Measurements from ENCODE around the gene ALOX12.

The ALOX12 gene

DNA sequence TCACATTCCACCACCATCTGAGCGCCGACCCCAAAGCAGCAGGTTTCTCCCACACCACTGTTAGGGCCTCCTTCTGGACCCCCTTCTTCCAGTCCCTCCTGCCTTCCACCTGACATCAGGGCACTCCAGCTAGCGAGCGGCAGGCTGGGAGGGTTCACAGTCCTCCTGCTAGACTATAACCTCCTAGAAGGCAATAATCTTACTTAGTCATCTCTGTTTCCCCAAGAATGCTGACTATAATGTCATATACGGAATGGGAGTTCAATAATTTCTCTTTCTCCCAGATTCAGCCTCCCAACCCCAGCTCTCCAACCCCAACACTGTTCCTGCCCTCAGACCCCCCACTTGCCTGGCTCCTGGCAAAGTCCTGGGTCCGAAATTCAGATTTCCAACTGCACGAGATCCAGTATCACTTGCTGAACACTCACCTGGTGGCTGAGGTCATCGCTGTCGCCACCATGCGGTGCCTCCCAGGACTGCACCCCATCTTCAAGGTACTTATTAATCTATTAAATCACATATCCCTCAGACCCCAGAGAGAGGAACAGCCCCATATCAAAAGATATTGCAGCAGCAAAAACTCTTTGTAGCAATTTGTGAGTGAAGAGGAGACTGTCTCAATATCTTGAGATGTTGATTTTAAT, 5.6 kb downstream of the ALOX12 start:
- FAIRE-seq (peak; percentile 39), DNase-seq (ENCODE audit: insufficient read length, low spot score) (no peak)

DNA sequence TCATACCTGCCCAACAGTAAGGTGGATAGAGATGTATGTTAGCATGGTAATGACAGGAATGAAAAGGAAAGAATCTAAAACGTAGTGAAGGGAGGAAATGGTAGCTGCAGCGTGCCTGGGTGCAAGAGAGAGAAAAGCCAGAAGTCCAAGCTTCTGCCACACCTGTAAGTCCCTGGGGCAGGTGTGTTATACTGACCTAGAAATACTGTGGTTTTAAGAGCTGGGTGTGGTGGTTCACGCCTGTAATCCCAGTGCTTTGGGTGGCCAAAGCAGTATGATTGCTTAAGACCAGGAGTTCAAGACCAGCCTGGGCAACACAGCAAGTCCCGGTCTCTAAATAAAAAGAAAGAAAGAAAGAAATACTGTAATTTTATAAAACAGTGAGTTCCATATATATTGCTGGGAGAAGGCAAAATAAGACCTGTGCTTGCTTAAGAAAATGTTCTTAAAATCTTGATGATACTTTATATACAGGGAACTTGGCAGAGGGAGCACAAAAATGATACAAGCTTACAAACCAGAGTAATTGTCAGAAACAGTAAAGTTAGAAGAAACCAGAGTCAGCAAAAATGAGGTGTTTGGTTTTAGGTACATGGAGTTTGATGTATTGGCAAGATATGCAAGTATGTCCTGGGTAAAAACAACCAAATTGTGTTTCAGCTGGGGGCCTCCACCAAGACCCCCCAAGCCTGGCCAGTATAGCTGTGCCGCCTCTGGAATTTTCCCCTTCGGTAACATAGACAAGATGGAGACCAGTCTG, 6.6 kb downstream of the ALOX12 start:
- DNase-seq (ENCODE audit: insufficient read length, low spot score) (no peak), FAIRE-seq (no peak)

DNA sequence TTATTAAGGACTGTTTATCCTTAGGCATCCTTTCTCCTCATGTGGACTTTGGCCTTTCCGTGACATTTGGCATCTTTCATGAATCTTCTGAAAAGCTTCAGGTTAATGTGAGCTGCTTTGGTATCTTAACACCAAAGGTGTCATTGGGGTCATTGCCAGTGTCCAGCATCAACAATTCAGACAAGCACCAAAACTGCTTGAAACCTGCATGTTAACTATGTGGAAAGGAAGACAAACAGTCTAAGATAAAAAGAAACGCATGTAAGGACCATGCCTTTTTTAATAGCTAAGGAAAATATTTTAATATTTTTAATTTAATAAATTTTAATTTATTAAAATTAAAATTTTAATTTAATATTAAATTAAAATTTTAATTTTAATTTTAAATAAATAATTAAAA, 7.9 kb downstream of the ALOX12 start:
- FAIRE-seq = no peak
- DNase-seq (ENCODE audit: insufficient read length, low spot score) = no peak

DNA sequence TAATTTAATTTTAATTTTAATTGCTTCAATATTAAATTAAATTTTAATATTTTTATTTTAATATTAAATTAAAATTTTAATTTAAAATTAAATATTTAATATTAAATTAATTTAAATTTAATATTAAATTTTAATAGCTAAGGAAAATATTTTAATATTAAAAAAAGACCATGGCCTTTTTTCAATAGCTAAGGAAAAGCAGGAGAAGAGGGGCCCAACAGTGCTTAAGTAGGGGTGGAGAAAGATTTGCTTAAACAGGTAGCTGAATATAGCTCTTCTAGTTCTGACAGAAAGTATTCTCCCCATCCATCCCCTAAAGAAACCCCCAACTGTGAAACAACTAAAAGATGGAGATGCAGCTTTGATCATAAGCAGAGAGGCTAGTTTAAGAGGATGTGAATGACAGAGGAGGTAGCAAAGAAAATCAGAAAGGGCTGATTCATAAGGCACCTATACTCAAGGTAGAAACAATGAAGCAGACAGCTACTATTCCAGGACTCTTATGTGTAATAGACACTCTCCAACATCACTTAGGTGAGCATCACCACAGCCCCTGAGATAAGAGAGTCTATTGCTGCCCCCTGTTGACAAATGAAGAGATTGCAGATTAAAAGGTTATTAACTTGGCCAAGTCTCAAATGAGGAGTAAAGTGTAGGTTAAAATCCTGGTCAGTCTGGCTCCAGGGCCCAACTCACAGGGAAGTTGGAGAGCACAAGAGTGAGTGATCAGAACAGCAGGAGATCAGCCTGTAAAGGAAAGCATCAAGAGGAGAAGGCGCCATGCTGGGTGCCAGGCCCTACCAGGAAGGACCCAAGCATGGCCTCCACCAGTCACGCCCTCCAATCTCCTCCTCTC, 8.8 kb downstream of the ALOX12 start:
- DNase-seq (ENCODE audit: insufficient read length, low spot score) (peak; percentile 63), FAIRE-seq (peak; percentile 91)

DNA sequence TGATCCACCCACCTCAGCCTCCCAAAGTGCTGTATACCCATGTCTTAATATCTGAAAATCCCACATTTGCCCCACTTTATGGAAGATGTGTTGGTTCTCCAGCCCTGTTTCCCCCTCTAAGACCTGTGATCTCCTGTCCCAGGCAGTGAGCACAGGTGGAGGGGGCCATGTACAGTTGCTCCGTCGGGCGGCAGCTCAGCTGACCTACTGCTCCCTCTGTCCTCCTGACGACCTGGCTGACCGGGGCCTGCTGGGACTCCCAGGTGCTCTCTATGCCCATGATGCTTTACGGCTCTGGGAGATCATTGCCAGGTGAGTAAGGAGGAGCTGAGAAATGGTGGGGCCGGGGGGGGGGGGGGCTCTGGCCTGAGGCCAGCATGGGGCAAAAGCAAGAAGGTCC, 9.9 kb downstream of the ALOX12 start:
- FAIRE-seq (no peak), DNase-seq (ENCODE audit: insufficient read length, low spot score) (no peak)

DNA sequence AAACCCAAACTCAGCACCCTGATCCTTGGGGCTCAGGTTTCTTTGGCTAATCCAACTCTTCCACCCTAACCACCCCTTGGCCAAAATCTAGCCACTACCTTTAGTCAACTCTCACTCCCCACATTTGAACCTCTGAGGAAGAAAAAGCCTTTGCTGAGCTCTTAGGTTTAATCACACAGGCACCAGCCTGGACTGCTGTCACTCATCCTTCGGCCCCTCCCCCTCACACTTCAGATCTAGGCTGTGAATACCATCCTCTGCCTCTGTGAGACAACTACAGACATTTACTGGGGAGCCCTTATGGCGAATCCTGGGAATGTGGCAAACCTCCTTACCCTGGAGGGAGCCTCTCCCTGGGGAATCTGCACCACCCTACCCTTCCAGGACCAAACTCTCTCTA, 11.3 kb downstream of the ALOX12 start:
- no peak for DNase-seq (ENCODE audit: insufficient read length, low spot score)

DNA sequence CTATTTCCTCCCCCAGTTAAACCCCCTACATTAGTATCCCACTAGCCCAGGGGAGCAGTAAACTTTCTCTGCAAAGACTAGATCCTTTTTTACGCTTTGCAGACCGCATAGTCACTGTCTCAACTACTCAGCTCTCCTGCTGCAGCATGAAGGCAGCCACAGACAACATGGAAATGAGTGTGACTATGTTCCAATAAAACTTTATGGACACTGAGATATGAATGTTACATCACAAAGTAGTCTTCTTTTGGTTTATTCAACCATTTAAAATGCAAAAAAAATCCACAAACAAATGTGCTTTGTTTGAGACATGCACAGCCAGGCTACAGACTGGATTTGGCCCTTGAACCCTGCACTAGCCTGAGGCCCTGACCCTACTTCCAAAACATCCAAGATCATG, 14.7 kb downstream of the ALOX12 start:
- FAIRE-seq (no peak), DNase-seq (ENCODE audit: insufficient read length, low spot score) (no peak)

More for the DNA sequence above, 11.3 kb downstream of the ALOX12 start:
- FAIRE-seq = no peak

DNA sequence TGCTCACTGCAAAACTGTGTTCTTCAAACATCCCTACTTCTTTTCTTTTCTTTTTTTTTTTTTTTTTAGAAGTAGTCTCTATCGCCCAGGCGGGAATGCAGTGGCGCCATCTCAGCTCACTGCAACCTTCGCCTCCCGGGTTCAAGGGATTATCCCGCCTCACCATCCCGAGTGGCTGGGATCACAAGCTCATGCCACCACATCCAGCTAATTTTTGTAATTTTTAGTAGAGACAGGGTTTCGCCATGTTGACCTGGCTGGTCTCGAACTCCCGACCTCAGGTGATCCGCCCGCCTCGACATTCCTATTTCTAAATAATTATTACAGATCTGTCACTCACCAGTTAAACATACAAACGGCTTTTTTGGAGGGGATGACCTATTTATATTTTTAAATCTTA, 15.6 kb downstream of the ALOX12 start:
- no peak for DNase-seq (ENCODE audit: insufficient read length, low spot score)
- no peak for FAIRE-seq

DNA sequence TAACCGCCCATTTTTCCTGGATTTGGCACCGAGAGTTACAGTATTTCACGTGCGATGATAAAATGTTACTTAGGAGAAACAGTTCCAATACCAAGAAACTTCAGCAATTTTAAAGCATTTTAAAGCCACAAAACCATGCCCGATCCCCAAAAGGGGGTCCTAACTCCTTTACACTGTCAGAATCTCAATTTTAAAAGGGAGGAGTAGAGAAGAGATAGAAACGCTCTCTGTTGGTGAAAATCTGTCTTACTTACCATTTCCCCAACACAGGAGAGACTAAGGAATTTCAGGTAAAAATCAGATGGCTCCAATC, 16.0 kb downstream of the ALOX12 start:
- DNase-seq (ENCODE audit: insufficient read length, low spot score) (no peak), FAIRE-seq (no peak)

DNA sequence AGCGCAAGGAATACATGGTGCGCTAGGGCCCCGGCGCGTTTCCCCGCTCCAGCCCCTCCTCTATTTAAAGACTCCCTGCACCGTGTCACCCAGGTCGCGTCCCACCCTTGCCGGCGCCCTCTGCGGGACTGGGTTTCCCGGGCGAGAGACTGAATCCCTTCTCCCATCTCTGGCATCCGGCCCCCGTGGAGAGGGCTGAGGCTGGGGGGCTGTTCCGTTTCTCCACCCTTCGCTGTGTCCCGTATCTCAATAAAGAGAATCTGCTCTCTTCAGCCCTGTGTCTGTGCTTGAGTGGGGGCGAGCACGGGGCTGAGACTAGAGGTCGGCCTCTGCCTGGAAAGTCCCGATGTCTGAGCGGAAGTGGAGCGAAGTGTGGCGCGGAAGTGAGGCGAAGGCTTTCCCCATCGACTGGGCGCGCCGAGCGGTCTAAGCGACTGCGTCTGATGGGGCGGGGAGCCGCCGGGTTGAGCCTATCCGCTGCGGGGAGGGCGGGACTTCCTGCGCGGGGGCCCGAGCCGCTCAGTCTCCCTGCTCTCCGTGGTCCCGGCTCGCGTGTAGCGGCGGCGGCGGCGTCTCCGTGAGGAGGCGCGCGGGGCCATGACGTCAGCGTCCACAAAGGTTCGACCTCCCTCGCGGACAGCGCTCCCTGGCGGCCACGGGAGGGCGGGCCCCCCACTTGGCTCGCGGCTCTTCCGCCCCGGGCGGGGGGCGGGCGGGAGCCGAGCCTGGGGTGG, 18.6 kb downstream of the ALOX12 start:
- FAIRE-seq (peak; percentile 94), DNase-seq (ENCODE audit: insufficient read length, low spot score) (peak; percentile 78)

DNA sequence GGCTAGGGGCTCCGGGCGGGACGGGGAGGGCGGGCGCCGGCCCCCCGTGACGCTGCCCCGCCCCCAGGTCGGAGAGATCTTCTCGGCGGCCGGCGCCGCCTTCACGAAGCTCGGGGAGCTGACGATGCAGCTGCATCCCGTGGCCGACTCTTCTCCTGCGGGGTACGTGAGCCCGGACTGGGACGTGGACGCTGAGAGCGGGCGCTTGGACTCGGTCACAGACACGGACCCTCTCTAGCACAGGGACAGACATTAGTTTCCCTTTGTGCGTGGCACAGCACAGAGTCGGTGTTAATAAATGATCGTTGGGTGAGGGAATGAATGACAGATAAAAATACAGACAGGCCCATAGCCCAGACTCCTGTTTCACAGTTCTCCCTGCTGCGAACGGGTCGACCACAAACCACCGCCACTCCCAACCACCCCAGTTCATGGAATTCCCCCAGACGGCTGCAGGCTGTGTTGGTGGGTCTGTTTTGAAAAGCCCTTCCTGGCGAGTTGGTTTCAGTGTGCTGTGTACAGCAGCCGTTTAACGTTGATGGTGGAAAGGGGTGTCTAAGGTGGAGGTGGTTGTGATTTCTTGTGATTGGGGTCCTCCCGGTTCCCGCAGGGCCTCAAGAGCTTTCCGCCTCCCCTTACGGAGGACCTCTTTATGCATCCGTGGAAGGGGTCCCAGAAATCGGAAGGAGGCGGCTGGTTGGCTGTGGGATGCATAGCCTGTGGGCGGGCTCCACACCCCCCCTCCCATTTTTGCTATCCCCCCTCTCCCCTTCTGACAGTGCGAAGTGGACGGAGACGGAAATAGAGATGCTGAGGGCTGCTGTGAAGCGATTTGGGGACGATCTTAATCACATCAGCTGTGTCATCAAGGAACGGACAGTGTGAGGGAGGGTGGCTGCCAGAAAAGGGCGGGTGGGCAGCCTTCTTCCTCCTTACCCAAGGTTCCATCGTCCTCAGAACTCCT, 19.4 kb downstream of the ALOX12 start:
- no peak for FAIRE-seq
- DNase-seq (ENCODE audit: insufficient read length, low spot score) = no peak

DNA sequence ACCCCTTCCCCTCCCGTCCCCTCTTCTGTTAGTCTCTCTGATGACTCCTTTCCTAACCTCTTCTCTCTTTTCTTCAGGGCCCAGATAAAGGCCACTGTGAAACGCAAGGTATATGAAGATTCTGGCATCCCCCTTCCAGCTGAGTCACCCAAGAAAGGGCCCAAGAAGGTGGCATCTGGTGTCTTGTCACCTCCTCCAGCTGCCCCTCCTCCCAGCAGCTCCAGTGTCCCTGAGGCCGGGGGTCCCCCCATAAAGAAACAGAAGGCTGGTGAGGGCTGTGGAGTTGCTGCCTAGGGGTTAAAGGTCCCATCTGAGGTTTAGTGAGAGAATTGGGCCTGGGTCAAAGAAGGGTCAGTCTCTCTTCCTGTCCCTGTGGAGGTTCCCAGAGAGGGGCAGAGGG, 20.6 kb downstream of the ALOX12 start:
- FAIRE-seq (no peak), DNase-seq (ENCODE audit: insufficient read length, low spot score) (no peak)

DNA sequence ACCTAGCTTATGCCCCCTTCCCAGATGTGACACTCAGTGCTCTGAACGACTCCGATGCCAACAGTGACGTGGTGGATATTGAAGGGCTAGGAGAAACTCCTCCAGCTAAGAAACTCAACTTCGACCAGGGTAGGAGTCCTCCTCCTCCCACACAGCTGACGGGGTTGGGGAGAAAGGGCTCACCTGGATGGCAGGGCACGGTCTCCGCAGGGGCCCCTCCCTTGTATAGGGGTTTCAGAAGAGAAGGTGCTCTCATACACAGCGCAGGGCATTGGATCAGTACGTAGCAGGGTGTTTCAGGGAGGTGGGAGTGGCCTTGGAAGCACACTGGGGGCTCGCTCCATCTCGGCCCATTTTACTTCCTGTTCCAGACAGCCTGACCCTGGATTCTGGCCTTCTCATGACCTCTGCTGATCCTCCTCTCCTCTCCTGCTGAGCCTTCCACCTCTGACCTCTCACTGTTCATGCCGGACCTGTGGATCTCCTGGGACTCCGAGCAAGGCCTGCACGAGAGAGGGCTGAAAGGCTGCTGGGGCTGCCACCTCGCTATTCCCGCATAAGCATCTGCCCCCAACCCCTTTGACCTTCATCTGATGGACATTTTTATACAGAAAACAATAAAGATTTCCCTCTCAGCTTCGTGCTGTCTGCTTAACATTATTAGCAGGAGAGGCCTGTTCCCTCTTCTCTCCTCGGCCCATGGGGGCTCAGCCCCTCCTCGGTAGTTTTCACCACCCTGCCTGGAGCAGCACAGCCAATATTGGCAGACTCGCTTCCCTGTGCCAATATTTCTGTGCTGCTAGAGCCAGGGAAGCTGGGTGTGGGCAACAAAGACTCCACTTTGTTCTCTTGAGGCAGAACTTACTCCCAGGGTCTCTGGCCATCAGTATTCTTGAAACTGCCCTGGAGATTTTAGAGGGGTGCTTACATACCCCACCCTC, 21.3 kb downstream of the ALOX12 start:
- no peak for FAIRE-seq
- DNase-seq (ENCODE audit: insufficient read length, low spot score) = no peak

DNA sequence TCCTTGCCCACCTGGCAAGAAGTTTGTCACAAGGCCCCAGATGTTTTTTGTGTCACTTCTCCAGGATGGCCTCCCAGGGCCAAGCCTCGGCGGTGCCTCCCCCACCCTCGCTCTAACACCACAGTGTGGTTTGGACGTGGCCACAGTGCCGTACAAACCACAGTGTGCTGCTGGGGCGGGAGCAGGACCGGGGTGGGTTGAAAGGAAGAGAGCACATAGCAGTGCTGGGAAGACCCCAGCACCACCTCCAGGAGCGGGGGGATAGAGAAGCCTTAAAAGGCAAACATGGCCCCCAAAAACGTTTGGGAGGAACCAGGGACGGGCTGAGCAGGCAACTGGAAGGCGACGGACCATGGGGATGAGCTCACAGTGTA, 22.0 kb downstream of the ALOX12 start:
- FAIRE-seq = no peak
- DNase-seq (ENCODE audit: insufficient read length, low spot score) = no peak

DNA sequence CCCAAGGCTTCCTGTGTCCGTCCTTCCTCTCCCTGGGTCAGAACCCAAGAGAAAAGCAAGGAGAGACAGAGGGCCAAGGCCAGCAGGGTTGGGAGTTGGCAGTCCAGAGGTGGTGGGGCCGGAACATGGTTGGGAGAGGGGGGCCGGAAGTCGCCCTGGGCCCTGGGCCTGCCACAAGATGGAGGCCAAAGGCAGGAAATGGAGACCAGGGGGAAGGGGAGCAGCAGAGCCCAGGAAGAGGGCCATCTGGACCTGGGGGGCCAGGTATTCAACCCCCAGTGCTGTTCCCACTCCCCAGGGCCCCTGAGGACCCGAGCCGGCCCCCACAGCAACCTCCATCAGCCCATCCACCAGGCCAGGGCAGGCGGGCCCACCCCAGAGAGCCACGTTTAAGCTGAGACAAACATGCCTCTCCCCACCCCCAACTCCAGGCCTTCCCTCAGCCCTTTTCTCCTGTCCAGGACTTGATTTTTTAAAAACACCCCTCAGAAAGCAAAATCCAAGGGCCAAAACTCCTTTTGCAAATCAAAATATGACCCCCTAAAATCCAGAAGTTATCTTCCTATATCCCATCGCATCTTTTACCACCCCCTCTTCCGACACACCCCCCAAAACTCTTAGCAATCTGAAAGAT, 22.6 kb downstream of the ALOX12 start:
- FAIRE-seq (no peak), DNase-seq (ENCODE audit: insufficient read length, low spot score) (no peak)

DNA sequence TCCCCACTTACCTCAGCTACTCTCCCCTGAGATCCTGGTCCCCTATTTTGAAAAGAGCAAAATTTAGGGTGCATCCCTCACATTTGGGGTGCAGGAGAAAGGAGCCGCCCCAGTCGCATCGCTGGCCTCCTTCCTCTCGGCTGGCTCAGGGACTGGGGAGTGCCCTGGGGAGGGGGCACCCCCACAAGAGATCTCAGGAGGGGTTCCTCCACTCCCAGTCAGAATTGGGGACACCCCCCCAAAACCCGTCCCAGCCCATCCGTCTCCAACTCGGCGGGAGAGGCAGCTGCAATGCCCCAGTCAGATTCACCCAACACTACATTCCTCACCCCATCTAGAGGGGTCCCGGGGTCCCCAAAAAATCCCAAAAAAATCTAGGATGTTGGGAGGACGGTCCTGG, 23.5 kb downstream of the ALOX12 start:
- DNase-seq (ENCODE audit: insufficient read length, low spot score) (no peak), FAIRE-seq (no peak)

DNA sequence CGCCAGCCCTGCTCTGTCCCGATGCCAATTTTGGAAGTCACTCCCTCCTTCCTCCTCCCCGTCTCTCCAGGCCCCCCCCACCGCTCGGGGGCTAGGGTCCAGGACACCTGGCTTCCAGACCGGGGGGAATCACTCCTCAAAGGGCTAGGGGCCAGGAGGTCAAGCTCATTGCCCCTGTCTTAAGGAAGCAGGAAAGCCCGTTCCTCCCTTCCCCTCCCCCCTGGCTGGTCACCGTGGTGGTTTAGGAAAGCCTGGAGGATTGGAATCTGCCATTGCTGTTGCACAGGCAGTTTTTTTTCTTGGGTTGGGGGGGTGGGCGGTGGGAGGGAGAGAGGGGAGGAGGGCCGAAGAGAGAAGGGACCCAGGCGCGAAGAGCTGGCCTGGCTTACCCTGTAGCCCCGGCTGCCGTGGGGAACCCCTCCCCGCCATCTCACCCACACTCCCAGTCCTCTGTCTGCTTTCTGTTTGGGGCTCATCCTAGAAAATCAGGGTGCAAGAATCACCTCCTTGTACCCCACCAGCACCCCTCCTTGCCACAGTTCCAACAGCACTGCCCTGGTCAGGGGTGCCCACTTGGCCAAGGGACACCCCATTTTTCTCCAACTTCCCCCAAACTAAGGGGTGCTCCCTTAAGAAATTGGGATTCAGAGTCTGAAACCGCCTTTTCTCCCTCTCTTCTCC, 24.1 kb downstream of the ALOX12 start:
- FAIRE-seq (no peak), DNase-seq (ENCODE audit: insufficient read length, low spot score) (no peak)
